Posterior cingulate gyrus (tissue), 11 donors: ENCODE data around the gene SALL4.
"Not testable (repeated sequence)": the region's sequence is repeated elsewhere in the genome, so short reads cannot be mapped to it uniquely, and the experiment has no call there.

Experiments
- DNase-seq, 10 donors: peaks; one replicate each; pipeline versions ENCODE4 v3.0.0 to v3.0.0-alpha.2; 2020 to 2021; ENCODE audit warnings: mixed read lengths in 3 of 10
- intact Hi-C: fragments of 100-400 bp; cut with DNase I; formaldehyde crosslinking; loops from one replicate; pipeline ENCODE4 v1.15.1; 2023

Gene SALL4

DNA sequence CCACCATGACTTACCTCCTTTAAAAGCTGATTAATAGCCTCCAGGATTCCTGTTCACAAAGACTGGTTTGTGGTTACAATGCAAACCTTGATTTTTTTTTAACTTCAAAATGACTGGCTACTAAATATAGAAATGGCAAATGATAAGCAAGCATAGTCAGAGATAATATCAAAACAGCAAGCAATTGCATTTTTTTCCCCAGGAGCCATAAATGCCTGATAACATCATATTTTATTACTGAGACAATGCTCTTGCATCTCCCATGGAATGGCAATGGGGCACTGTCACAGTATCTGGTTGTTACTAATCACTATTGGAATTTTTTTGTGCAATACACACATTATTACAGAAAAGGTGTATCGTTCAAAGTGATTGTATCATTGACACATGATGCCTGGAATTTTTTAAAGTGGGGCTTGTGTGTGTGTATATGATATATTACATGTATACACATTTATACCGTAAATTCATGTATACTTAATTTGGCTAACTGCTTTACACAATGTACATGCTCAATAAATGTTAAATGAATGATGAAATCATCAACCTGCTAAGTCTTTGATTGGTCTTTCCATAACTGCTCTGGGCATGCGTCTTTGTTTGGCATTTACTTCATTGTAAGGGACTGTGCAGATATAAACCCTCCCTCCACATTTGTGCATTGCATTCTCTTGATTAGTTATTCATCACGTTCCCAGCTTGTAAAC is 980 bp upstream of the SALL4 start:
- no peak for DNase-seq

DNA sequence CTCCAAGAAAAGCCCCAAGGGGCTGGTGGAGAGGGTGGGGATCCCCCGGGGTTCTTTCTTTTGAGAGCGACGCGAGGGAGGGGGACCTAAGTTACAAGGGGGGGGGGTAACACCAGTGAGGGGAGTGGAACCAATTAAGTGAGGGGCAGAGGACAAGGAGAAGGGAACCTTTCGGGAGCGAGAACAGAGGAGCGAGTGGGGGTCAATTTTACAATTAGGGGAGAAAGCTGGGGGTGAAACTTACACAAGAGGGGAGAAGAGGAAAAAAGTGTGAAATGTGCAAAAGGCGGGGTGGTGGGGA is 548 bp downstream of the SALL4 start:
- no peak for DNase-seq
- intact Hi-C loops: loop anchor here (10.0 kb wide), 1 partner anchor 283 kb away; no protein-coding TSS in a partner anchor

More for the DNA sequence above, 980 bp upstream of the SALL4 start:
- intact Hi-C loops: loop anchor here (10.0 kb wide), 1 partner anchor 282 kb away; no protein-coding TSS in a partner anchor

DNA sequence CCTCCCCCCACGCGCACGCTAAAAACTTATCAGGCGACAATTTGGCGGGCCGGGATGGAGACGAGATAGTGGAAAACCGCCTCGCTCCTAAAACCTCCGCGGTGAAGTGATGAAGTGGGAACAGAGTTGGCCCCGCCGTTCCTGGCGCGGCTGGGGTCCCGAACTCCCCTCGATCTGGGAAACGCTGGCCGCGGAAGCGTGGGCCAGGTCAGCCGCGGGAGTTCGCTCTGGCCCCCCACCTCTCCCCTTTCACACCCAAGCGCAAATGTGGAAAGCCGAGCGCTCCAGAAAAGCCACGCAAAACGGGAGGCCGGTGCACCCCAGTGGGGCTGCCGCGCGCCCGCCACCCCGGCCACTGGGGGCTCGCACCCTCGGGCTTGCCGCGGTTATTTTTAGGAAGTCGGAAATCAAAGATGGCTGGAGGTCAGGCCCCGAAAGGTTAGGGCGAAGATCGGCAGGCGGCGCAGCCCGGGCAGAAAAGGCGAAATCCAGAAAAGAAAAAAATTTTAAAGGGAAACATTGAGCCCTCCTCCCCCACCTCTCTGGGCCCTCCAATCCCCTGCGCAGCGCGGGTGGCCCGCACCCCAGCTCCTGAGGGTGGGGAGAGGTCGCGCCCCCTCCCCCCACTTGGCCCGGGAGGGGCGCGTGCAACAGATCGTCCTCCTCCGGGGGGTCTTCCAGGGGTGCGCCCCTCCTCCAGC is 1.0 kb downstream of the SALL4 start:
- DNase-seq: no peak
- intact Hi-C loops: loop anchor here (10.0 kb wide), 1 partner anchor 284 kb away; no protein-coding TSS in a partner anchor

DNA sequence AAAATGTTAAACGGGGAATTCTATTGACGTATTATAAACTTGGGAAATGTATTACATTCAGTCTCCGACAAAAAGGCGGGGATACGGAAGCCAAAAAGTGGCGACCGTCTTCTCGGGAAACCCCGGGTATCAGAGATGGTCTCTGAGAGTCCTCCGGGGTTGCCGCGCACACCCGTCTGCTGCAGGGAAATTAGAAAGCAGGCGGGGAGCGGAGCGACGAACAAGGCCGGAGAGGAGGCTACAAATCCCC is 1.5 kb downstream of the SALL4 start:
- intact Hi-C loops: loop anchor here (10.0 kb wide), 1 partner anchor 284 kb away; no protein-coding TSS in a partner anchor
- peak in 1 of 10 donors; percentile 13 for DNase-seq

DNA sequence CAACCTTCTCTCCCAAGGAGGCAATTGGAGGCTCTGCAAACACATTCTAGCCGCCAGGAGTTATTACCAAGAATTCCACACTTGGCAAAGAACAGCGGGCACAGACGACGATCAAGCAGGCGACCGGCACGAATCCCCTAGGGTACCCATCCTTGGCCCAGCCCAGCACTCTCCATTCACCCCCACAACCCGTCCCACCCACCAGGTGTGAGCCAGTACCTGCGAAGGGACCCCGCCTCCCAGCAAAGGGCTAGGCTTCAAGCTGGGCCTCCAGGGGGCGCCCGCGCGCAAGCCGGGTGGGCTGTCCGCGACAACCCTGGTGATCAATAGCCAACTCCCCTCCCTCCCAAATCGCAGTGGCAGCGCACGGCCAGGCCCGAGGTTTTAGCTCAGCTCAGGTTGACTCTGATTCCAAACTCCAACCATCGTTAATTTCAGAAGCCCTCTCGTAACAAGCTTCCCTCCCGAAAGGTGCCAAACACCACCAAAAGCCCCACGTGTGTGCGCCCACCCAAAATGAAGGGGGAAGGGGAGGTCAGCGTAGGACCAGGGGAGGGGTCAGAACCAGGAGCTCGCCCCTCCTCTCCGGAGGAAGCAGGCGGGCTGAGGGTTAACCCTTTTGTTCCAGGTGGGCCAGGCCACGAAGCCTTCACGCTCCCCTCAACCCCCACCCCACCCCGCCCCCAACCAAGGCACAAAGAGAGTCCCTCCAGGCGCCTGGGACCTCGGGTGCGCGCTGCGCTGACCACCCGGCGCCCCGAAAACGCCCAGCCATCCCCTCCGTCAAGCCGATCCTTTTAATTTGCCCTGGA is 2.1 kb downstream of the SALL4 start:
- peak in 8 of 10 donors; percentile 40 to 90 (median 66) for DNase-seq

GRCh38 chr20:51799401-51799860 is 2.9 kb downstream of the SALL4 start:
- DNase-seq: no peak
- intact Hi-C loops: no loop called here

More for the DNA sequence above, 2.1 kb downstream of the SALL4 start:
- intact Hi-C loops: loop anchor here (10.0 kb wide), 1 partner anchor 285 kb away; no protein-coding TSS in a partner anchor

GRCh38 chr20:51797357-51798025 is 4.8 kb downstream of the SALL4 start:
- no peak for DNase-seq
- intact Hi-C loops: no loop called here

DNA sequence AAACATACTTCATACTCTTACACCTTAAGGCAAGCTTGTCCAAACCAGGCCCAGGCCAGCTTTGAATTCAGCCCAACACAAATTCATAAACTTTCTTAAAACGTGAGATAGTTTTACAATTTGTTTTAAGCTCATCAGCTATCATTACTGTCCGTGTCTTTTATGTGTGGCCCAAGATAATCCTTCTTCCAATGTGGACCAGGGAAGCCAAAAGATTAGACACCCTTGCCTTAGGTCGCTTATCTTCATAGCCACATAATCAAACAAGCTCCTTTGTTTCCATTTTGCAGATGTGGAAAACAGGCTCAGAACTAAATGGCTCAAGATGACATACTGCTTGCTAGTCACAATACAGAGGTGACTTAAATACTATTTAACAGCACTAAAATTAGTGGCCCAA is 6.0 kb downstream of the SALL4 start:
- intact Hi-C loops: no loop called here
- no peak for DNase-seq

GRCh38 chr20:51792960-51793359 is 9.4 kb downstream of the SALL4 start:
- no peak for DNase-seq
- intact Hi-C loops: no loop called here

- intact Hi-C loops: no loop called here
- no peak for DNase-seq
Observed at GRCh38 chr20:51791626-51792025, 10.7 kb downstream of the SALL4 start.

DNA sequence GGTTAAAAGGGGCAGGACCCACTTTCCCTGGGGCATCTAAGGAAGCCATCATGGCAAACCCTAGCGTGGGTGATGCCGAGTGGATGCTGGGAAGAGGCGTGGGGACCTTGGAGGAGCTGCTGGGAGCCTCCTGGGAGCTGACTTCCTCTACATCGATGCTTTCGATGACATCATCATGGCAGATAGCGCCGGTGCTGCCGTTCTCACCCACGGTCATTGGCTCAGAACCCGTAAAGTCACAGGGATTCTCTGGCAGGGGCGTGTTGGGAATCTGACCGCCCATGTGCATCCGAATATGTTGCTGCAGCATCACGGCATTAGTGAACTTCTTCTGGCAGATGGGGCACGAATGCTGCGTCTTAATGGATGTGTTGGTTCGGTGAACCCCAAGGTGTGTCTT is 12.1 kb downstream of the SALL4 start:
- peak in 1 of 10 donors; percentile 47 for DNase-seq
- intact Hi-C loops: no loop called here

DNA sequence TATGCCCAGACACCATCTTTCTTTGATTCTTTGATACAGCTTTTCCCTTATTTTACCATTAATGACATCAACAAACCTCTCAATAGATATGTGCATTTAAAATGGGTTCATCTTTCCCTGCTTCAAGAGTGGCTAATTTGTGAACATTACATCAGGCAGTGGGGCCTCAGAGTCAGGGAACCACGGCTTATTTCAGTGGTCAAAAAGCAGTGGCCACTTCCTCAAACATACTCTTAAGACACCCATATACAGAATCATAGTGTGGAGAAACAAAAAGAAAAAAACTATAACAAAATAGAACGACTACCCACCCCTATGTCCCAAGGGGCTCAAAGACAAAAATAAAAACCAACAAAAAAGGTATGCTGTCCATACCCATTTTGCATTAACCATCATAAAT is 12.9 kb downstream of the SALL4 start:
- no peak for DNase-seq
- intact Hi-C loops: no loop called here

- intact Hi-C loops: no loop called here
- peak in 1 of 10 donors; percentile 51 for DNase-seq
Observed at GRCh38 chr20:51788822-51789221, 13.5 kb downstream of the SALL4 start.

- intact Hi-C loops: no loop called here
- DNase-seq: peak in 1 of 10 donors; percentile 40
Observed at GRCh38 chr20:51784299-51784698, 18.0 kb downstream of the SALL4 start.

GRCh38 chr20:51778229-51778759 is 24.0 kb downstream of the SALL4 start:
- intact Hi-C loops, DNase-seq: not testable (repeated sequence)

- intact Hi-C loops: no loop called here
Observed at GRCh38 chr20:51775241-51775640, 27.1 kb downstream of the SALL4 start.

GRCh38 chr20:51772236-51772635 is 30.1 kb downstream of the SALL4 start:
- no peak for DNase-seq
- intact Hi-C loops: no loop called here

More at GRCh38 chr20:51775241-51775640, 27.1 kb downstream of the SALL4 start:
- no peak for DNase-seq

- peak in 1 of 10 donors; percentile 38 for DNase-seq
- intact Hi-C loops: loop anchor here (10.0 kb wide), 1 partner anchor 425 kb away; the partner anchor contains the start of gene ZFP64
Observed at GRCh38 chr20:51769976-51770615, 32.2 kb downstream of the SALL4 start.

DNA sequence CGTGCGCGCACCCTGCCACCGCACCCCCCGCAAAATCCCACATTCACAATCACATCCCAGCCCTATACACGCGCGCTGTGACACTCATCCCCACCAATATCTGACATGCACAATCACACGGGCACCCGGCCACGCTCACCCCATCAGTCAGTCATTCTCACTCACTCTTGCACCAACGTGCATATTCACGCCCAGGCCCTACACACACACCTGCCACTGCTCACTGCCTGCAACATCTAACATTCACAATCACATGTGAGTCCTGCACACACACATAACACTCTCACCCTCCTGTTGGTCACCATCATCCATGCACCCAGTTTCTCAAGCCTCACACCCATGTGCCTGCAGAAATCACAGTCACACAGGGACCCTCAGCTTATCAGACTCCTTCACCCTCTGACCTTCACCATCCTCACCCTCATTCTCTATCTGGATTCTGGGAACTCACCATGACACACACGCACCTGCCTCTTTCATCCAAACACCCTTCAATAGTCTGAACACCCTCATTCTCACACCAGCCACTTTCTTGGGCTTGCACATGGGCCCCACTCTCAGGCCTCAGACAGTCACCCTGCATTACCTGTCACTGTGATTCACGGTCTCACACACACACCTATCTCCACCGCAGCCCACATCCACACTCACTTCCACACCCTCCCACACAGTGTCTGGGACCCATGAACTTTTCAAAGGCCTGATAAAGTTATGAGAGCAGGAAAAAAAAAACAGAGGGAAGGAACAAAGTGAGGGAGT is 33.4 kb downstream of the SALL4 start:
- DNase-seq: peak in 5 of 10 donors; percentile 20 to 86 (median 29)
- intact Hi-C loops: loop anchor here (10.0 kb wide), 1 partner anchor 426 kb away; the partner anchor contains the start of gene ZFP64
